Measurements from ENCODE around the gene GEMIN4. TPM values are rescaled to one million over a fixed set of nuclear protein-coding genes. Genes with fewer than 3 reads are reported as not detected.
"Not testable (repeated sequence)": the region's sequence is repeated elsewhere in the genome, so short reads cannot be mapped to it uniquely, and the experiment has no call there.

The GEMIN4 gene
- total and polyA plus RNA-seq, 8 donors, result 14.0 to 34.5 (median 31.7) TPM

- Histone ChIP-seq H3K36me3 (peaks cover 0 to 86% of the 10 kb centered on the region in 2 donors), H3K9me3 (no peaks in the 10 kb centered on the region), H3K27ac (no peak overlapping the region), H3K4me1 (no peaks in the 10 kb centered on the region), H3K4me3 (no peak overlapping the region), H3K27me3 (no peaks in the 10 kb centered on the region)
- ATAC-seq, result no peak
- intact Hi-C loops (cut with DNase I), result no loop called here
- no peak for DNase-seq
- TF ChIP-seq CTCF (IDR thresholded peaks at IDR 0.05), result no peak
Observed at GRCh38 chr17:760371-760770, 8.3 kb upstream of the GEMIN4 start.

DNA sequence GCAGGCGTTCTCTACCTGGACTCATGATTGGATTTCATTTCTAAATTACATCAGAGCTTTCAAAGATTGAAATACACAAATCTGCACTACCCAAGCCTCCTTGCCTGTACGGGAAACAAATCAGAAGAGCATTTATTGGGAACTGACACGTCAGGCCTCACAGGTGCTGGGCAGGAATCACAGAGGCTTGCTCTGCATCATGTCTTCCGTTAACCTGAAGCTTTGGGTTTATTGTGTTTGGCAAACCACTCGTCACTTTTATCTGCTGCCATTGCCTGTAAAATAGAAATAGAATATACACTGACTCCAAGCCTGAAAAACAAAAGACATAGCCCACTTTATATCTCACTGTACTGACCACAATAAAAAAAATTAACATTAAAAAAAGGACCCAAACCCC lies 7.9 kb upstream of the GEMIN4 start:
- Histone ChIP-seq H3K4me1 (no peaks in the 10 kb centered on the region), H3K4me3 (no peak overlapping the region), H3K27me3 (no peaks in the 10 kb centered on the region), H3K9me3 (no peaks in the 10 kb centered on the region), H3K27ac (no peak overlapping the region), H3K36me3 (peaks cover 0 to 82% of the 10 kb centered on the region in 2 donors)
- intact Hi-C loops (cut with DNase I), result no loop called here
- no peak for DNase-seq
- no peak for ATAC-seq
- TF ChIP-seq CTCF (IDR thresholded peaks at IDR 0.05), result no peak

- H3K9me3 ChIP-seq; ATAC-seq; H3K4me3 ChIP-seq; H3K27me3 ChIP-seq; intact Hi-C loops (cut with DNase I); H3K27ac ChIP-seq; DNase-seq: not testable (repeated sequence)
- Histone ChIP-seq H3K36me3 (peaks cover 0 to 45% of the 10 kb centered on the region in 2 donors), H3K4me1 (peaks cover 6 to 10% of the 10 kb centered on the region in 2 donors)
Observed at GRCh38 chr17:756010-756567, 4.0 kb upstream of the GEMIN4 start.

DNA sequence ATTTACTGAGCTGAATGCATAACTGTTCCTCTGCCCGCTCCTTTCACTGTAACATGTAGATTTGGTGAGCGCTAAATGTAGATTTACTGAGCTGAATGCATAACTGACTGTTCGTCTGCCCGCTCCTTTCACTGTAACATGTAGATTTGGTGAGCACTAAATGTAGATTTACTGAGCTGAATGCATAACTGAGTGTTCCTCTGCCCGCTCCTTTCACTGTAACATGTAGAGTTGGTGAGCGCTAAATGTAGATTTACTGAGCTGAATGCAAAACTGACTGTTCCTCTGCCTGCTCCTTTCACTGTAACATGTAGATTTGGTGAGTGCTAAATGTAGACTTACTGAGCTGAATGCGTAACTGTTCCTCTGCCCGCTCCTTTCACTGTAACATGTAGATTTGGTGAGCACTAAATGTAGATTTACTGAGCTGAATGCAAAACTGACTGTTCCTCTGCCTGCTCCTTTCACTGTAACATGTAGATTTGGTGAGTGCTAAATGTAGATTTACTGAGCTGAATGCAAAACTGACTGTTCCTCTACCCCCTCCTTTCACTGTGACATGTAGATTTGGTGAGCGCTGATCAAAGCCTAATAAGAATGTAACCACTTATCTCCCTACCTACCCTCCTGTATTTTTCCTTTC lies 3.4 kb upstream of the GEMIN4 start:
- DNase-seq; H3K4me3 ChIP-seq; intact Hi-C loops (cut with DNase I); H3K27ac ChIP-seq; H3K27me3 ChIP-seq; ATAC-seq; H3K9me3 ChIP-seq: not testable (repeated sequence)
- peaks cover 9 to 17% of the 10 kb centered on the region in 2 donors for H3K4me1 ChIP-seq
- H3K36me3 ChIP-seq, result peaks cover 0 to 38% of the 10 kb centered on the region in 2 donors

GRCh38 chr17:753418-753817 lies 1.4 kb upstream of the GEMIN4 start:
- Histone ChIP-seq H3K4me3 (no peak overlapping the region), H3K27me3 (no peaks in the 10 kb centered on the region)

More at GRCh38 chr17:753418-753817, 1.4 kb upstream of the GEMIN4 start:
- ATAC-seq (no peak), DNase-seq (no peak)
- Histone ChIP-seq H3K27ac (no peak overlapping the region), H3K9me3 (no peaks in the 10 kb centered on the region), H3K4me1 (peaks cover 9 to 25% of the 10 kb centered on the region in 2 donors), H3K36me3 (peaks cover 0 to 20% of the 10 kb centered on the region in 2 donors)
- intact Hi-C loops (cut with DNase I), result no loop called here
- TF ChIP-seq CTCF (IDR thresholded peaks at IDR 0.05), result no peak
